Ovary (tissue), 3 donors: Measurements from ENCODE around the gene CDKN2B-AS1.

ENCODE experiments used
- CTCF ChIP-seq, 3 donors: fragments of 450-650 bp in 2 of 3; fragments of 200-600 bp in 1 of 3; IDR thresholded peaks; one replicate each; pipeline versions ENCODE4 v1.5.1 to v1.8.0; 2016 to 2022; ENCODE audit warnings: antibody characterized with exemption in 3 of 3, mild to moderate bottlenecking in 1 of 3
- EP300 ChIP-seq: sonication (generic); formaldehyde crosslinking; IDR thresholded peaks from one replicate; pipeline ENCODE4 v1.6.1; 2017; ENCODE audit warnings: antibody characterized with exemption
- POLR2A ChIP-seq: fragments of 450-650 bp; IDR thresholded peaks from one replicate; pipeline ENCODE4 v1.6.1; 2017; ENCODE audit warnings: antibody characterized with exemption, mild to moderate bottlenecking, moderate library complexity
- donor health status: DM: no; HTN: no; CAD: no.

DNA sequence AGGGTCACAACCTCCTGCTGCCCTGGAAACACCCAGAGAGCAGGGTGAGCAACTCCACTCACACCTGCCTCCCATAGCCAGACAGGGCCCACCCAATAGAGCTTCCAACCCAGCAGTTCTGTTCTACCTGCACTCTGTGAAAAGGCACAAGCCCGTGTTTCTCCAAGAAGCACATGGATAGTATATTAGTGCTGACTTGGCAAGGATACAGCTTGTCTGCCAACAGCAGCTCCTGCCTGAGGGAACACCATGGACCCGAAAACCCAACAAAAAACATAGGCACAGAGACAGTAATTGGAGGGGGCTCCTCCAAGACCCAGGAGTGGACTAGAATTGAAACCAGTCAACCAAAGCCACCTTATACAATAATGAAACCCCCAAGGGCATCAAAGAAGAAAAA, 49.0 kb upstream of the CDKN2B-AS1 start:
- TF ChIP-seq CTCF (IDR thresholded peaks at IDR 0.05) (no peak), EP300 (no peak), POLR2A (no peak)
